Tibial nerve (tissue), 4 donors: ENCODE data around the gene OPTC. TPM values are rescaled to one million over a fixed set of nuclear protein-coding genes. Genes with fewer than 3 reads are reported as not detected.

Experiments
- DNase-seq, 2 donors: peaks; one replicate each; pipeline ENCODE4 v3.0.0-alpha.2; 2019; ENCODE audit warnings: low spot score in 2 of 2
- H3K27ac ChIP-seq, 4 donors: fragments of 200-600 bp; sonication (generic) in 3 of 4; one replicate each; pipeline ENCODE4 v1.5.1; 2017 to 2019; ENCODE audit warnings: mild to moderate bottlenecking in 1 of 4
- H3K27me3 ChIP-seq, 2 donors: fragments of 200-600 bp; sonication (generic) in 1 of 2; one replicate each; pipeline versions ENCODE4 v1.5.1 to v1.6.0; 2017 to 2019
- H3K36me3 ChIP-seq, 3 donors: fragments of 200-600 bp; sonication (generic); one replicate each; pipeline ENCODE4 v1.5.1; 2018 to 2019
- H3K4me1 ChIP-seq, 4 donors: fragments of 200-600 bp; sonication (generic) in 3 of 4; one replicate each; pipeline ENCODE4 v1.5.1; 2017 to 2019
- H3K4me3 ChIP-seq, 4 donors: fragments of 200-600 bp; sonication (generic) in 3 of 4; one replicate each; pipeline ENCODE4 v1.5.1; 2017 to 2019; ENCODE audit warnings: mild to moderate bottlenecking in 1 of 4, moderate library complexity in 1 of 4
- H3K9me3 ChIP-seq, 4 donors: fragments of 200-600 bp; sonication (generic) in 3 of 4; one replicate each; pipeline ENCODE4 v1.5.1; 2017 to 2019
- CTCF ChIP-seq, 5 experiments: fragments of 200-600 bp in 3 of 5; fragments of 450-650 bp in 2 of 5; sonication (generic) in 3 of 5; IDR thresholded peaks; one replicate each; pipeline ENCODE4 v1.5.1; 2016 to 2019; ENCODE audit warnings: antibody characterized with exemption in 5 of 5, mild to moderate bottlenecking in 3 of 5, moderate library complexity in 2 of 5
- EP300 ChIP-seq, 2 donors: sonication (generic); formaldehyde crosslinking; IDR thresholded peaks; one replicate each; pipeline ENCODE4 v1.6.1; 2017; ENCODE audit warnings: antibody characterized with exemption in 2 of 2, mild to moderate bottlenecking in 1 of 2
- POLR2A ChIP-seq, 2 donors: fragments of 450-650 bp; IDR thresholded peaks; one replicate each; pipeline ENCODE4 v1.6.1; 2017; ENCODE audit warnings: antibody characterized with exemption in 2 of 2, mild to moderate bottlenecking in 2 of 2, moderate library complexity in 2 of 2
- WGBS, 2 donors: methylation state at CpG; one replicate each; pipeline ENCODE4 v1.1.5; 2018; 5-methylcytosine and 5-hydroxymethylcytosine counted together
- total RNA-seq, 4 donors: library from RNA; depleted of rRNA; stranded (reverse); fragments of >200 nt; gene quantifications; one replicate each; pipeline ENCODE4 v1.1.0, GENCODE V29; 2016

Gene OPTC
- total RNA-seq, 4 donors from 2014 or later = not detected

- H3K4me1 ChIP-seq = peaks cover 0 to 47% (median 10%) of the 10 kb centered on the region in 4 donors
- H3K9me3 ChIP-seq = no peaks in the 10 kb centered on the region
- 95 to 96% methylated on average over 9 of the region's 9 CpGs for WGBS, 2 donors
- TF ChIP-seq POLR2A (IDR thresholded peaks at IDR 0.05) = no peak
- peak in 1 of 2 donors; percentile 46 for TF ChIP-seq EP300 (IDR thresholded peaks at IDR 0.05)
- H3K27ac ChIP-seq = peak overlapping the region in 1 of 4 donors; percentile 14
- no peaks in the 10 kb centered on the region for H3K27me3 ChIP-seq
- no peak for DNase-seq
- no peak overlapping the region for H3K4me3 ChIP-seq
- peaks cover 0 to 21% (median 0%) of the 10 kb centered on the region in 3 donors for H3K36me3 ChIP-seq
These were observed 3.3 kb upstream of the OPTC start for GRCh38 chr1:203490607-203491006.

- 47 to 59% methylated on average over 9 of the region's 9 CpGs for WGBS, 2 donors
- no peaks in the 10 kb centered on the region for H3K27me3 ChIP-seq
- no peak overlapping the region for H3K27ac ChIP-seq
- peaks cover 0 to 37% (median 7%) of the 10 kb centered on the region in 4 donors for H3K4me1 ChIP-seq
- TF ChIP-seq CTCF (IDR thresholded peaks at IDR 0.05) (no peak), POLR2A (IDR thresholded peaks at IDR 0.05) (no peak), EP300 (IDR thresholded peaks at IDR 0.05) (no peak)
- DNase-seq = no peak
- H3K9me3 ChIP-seq = no peaks in the 10 kb centered on the region
- peaks cover 0 to 13% (median 0%) of the 10 kb centered on the region in 3 donors for H3K36me3 ChIP-seq
- no peak overlapping the region for H3K4me3 ChIP-seq
These were observed 2.3 kb upstream of the OPTC start for GRCh38 chr1:203491664-203492063.

- 25 to 42% methylated on average over 7 to 8 of the region's 8 CpGs for WGBS, 2 donors
- peaks cover 0 to 11% (median 0%) of the 10 kb centered on the region in 3 donors for H3K36me3 ChIP-seq
- H3K4me3 ChIP-seq = no peak overlapping the region
- no peaks in the 10 kb centered on the region for H3K27me3 ChIP-seq
- no peaks in the 10 kb centered on the region for H3K9me3 ChIP-seq
- H3K4me1 ChIP-seq = peaks cover 0 to 31% (median 6%) of the 10 kb centered on the region in 4 donors
- no peak for DNase-seq
- H3K27ac ChIP-seq = no peak overlapping the region
- TF ChIP-seq EP300 (IDR thresholded peaks at IDR 0.05) (no peak), POLR2A (IDR thresholded peaks at IDR 0.05) (no peak), CTCF (IDR thresholded peaks at IDR 0.05) (no peak)
These were observed 1.7 kb upstream of the OPTC start for GRCh38 chr1:203492082-203492747.

GRCh38 chr1:203492748-203493130, 1.2 kb upstream of the OPTC start:
- peaks cover 0 to 11% (median 0%) of the 10 kb centered on the region in 3 donors for H3K36me3 ChIP-seq
- no peak for DNase-seq
- H3K9me3 ChIP-seq = no peaks in the 10 kb centered on the region
- H3K4me3 ChIP-seq = no peak overlapping the region
- TF ChIP-seq EP300 (IDR thresholded peaks at IDR 0.05) (no peak), POLR2A (IDR thresholded peaks at IDR 0.05) (no peak), CTCF (IDR thresholded peaks at IDR 0.05) (no peak)
- H3K4me1 ChIP-seq = peaks cover 0 to 26% (median 3%) of the 10 kb centered on the region in 4 donors
- H3K27me3 ChIP-seq = no peaks in the 10 kb centered on the region
- H3K27ac ChIP-seq = no peak overlapping the region
- WGBS, 2 donors = 69 to 70% methylated on average over 6 of the region's 6 CpGs

GRCh38 chr1:203495845-203496244, 1.9 kb downstream of the OPTC start:
- Histone ChIP-seq H3K4me1 (peaks cover 0 to 14% (median 0%) of the 10 kb centered on the region in 4 donors), H3K36me3 (no peaks in the 10 kb centered on the region), H3K4me3 (no peak overlapping the region), H3K9me3 (no peaks in the 10 kb centered on the region), H3K27me3 (no peaks in the 10 kb centered on the region), H3K27ac (no peak overlapping the region)
- WGBS, 2 donors = 58 to 62% methylated on average over 7 of the region's 7 CpGs
- DNase-seq = no peak
- TF ChIP-seq POLR2A (IDR thresholded peaks at IDR 0.05) (no peak), CTCF (IDR thresholded peaks at IDR 0.05) (no peak), EP300 (IDR thresholded peaks at IDR 0.05) (no peak)
